Activated naive CD8-positive, alpha-beta T cell (primary cell): ENCODE results near the gene SUMO2.
"Not testable (repeated sequence)": the region's sequence is repeated elsewhere in the genome, so short reads cannot be mapped to it uniquely, and the experiment has no call there.

Experiments used
- H3K27ac Mint-ChIP-seq: one replicate; pipeline ENCODE4 v1.8.0; 2021; ENCODE audit warnings: mixed read lengths
- H3K27me3 Mint-ChIP-seq: one replicate; pipeline ENCODE4 v1.8.0; 2021; ENCODE audit warnings: mixed read lengths
- H3K36me3 Mint-ChIP-seq: one replicate; pipeline ENCODE4 v1.8.0; 2021; ENCODE audit warnings: mixed read lengths
- H3K4me1 Mint-ChIP-seq: one replicate; pipeline ENCODE4 v1.8.0; 2021; ENCODE audit warnings: low read depth, mixed read lengths
- H3K4me3 Mint-ChIP-seq: one replicate; pipeline ENCODE4 v1.8.0; 2021; ENCODE audit warnings: mild to moderate bottlenecking, mixed read lengths
- H3K9me3 Mint-ChIP-seq: one replicate; pipeline ENCODE4 v1.8.0; 2021; ENCODE audit warnings: low read depth, mixed read lengths

SUMO2 gene

GRCh38 chr17:75182569-75183436, at the start of gene SUMO2:
TSS of gene SUMO2 (minus strand) at chr17:75182959. CDS start at chr17:75182834, 125 bp downstream.
- Mint-ChIP-seq H3K4me1 (peaks cover 38% of the 10 kb centered on the region), H3K27me3 (no peaks in the 10 kb centered on the region), H3K36me3 (no peaks in the 10 kb centered on the region), H3K4me3 (peak within 1 kb of the TSS; percentile 97), H3K27ac (peak within 1 kb of the TSS; percentile 97), H3K9me3 (no peaks in the 10 kb centered on the region)

- peak overlapping the region; percentile 54 for H3K27ac Mint-ChIP-seq
- no peaks in the 10 kb centered on the region for H3K27me3 Mint-ChIP-seq
- no peak overlapping the region for H3K4me3 Mint-ChIP-seq
- peaks cover 6% of the 10 kb centered on the region for H3K36me3 Mint-ChIP-seq
- no peaks in the 10 kb centered on the region for H3K4me1 Mint-ChIP-seq
- H3K9me3 Mint-ChIP-seq: no peaks in the 10 kb centered on the region
Observed at GRCh38 chr17:75231741-75232464, 49.1 kb upstream of the SUMO2 start.

- no peaks in the 10 kb centered on the region for H3K27me3 Mint-ChIP-seq
- H3K9me3 Mint-ChIP-seq: no peaks in the 10 kb centered on the region
- no peak overlapping the region for H3K4me3 Mint-ChIP-seq
- peaks cover 6% of the 10 kb centered on the region for H3K36me3 Mint-ChIP-seq
- no peaks in the 10 kb centered on the region for H3K4me1 Mint-ChIP-seq
- H3K27ac Mint-ChIP-seq: no peak overlapping the region
Observed at GRCh38 chr17:75231071-75231470, 48.3 kb upstream of the SUMO2 start.

GRCh38 chr17:75228847-75229246, 46.1 kb upstream of the SUMO2 start:
- Mint-ChIP-seq H3K27me3 (no peaks in the 10 kb centered on the region), H3K9me3 (no peaks in the 10 kb centered on the region), H3K36me3 (peaks cover 5% of the 10 kb centered on the region), H3K4me1 (peaks cover 3% of the 10 kb centered on the region), H3K27ac (no peak overlapping the region), H3K4me3 (no peak overlapping the region)

DNA sequence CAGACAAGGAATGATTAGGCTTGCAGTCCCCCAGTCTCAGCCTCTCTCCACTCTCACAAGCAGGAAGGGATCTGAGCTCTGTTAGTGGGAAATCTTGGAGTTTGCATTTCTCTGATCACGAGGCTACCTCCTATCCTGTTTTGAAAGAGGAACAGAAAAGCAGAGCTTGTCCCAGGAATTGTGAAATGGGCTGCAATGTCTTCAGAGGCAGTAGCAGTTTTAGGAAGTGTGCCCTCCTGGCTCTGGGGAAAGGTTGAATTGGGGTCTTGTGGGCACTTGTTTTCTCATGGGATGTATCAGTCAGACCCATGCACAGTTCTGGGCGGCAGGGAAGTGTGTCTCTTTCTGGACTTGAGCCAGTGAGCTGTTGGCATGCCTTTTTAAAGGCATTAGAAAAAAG, 45.5 kb upstream of the SUMO2 start:
- H3K4me3 Mint-ChIP-seq: no peak overlapping the region
- peak overlapping the region; percentile 12 for H3K27ac Mint-ChIP-seq
- H3K36me3 Mint-ChIP-seq: peaks cover 5% of the 10 kb centered on the region
- H3K27me3 Mint-ChIP-seq: no peaks in the 10 kb centered on the region
- H3K4me1 Mint-ChIP-seq: peaks cover 3% of the 10 kb centered on the region
- H3K9me3 Mint-ChIP-seq: no peaks in the 10 kb centered on the region

- no peak overlapping the region for H3K27ac Mint-ChIP-seq
- H3K36me3 Mint-ChIP-seq: peaks cover 5% of the 10 kb centered on the region
- H3K4me3 Mint-ChIP-seq: no peak overlapping the region
Observed at GRCh38 chr17:75227729-75228128, 45.0 kb upstream of the SUMO2 start.

DNA sequence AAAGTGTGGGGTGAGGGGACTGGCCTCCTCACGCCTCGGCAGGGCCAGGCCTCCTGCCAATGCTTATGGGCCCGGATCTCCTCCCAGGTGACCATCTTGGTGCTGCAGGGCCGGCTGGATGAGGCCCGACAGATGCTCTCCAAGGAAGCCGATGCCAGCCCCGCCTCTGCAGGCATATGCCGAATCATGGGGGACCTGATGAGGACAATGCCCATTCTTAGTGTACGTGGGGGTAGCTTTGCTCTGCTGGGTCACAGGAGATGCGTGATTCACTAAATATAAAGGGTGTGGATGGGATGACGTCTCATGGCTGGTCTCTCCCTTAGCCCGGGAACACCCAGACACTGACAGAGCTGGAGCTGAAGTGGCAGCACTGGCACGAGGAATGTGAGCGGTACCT, 42.3 kb upstream of the SUMO2 start:
- Mint-ChIP-seq H3K36me3 (peaks cover 3% of the 10 kb centered on the region), H3K27ac (no peak overlapping the region), H3K4me1 (peaks cover 3% of the 10 kb centered on the region)

More at GRCh38 chr17:75227729-75228128, 45.0 kb upstream of the SUMO2 start:
- H3K9me3 Mint-ChIP-seq: no peaks in the 10 kb centered on the region
- H3K4me1 Mint-ChIP-seq: peaks cover 3% of the 10 kb centered on the region
- no peaks in the 10 kb centered on the region for H3K27me3 Mint-ChIP-seq

GRCh38 chr17:75219815-75220214, 37.1 kb upstream of the SUMO2 start:
- H3K36me3 Mint-ChIP-seq: peaks cover 2% of the 10 kb centered on the region
- no peak overlapping the region for H3K4me3 Mint-ChIP-seq
- H3K9me3 Mint-ChIP-seq: no peaks in the 10 kb centered on the region
- H3K4me1 Mint-ChIP-seq: peaks cover 1% of the 10 kb centered on the region
- no peaks in the 10 kb centered on the region for H3K27me3 Mint-ChIP-seq
- H3K27ac Mint-ChIP-seq: no peak overlapping the region

More for the DNA sequence above, 42.3 kb upstream of the SUMO2 start:
- no peak overlapping the region for H3K4me3 Mint-ChIP-seq
- H3K9me3 Mint-ChIP-seq: no peaks in the 10 kb centered on the region
- H3K27me3 Mint-ChIP-seq: no peaks in the 10 kb centered on the region

DNA sequence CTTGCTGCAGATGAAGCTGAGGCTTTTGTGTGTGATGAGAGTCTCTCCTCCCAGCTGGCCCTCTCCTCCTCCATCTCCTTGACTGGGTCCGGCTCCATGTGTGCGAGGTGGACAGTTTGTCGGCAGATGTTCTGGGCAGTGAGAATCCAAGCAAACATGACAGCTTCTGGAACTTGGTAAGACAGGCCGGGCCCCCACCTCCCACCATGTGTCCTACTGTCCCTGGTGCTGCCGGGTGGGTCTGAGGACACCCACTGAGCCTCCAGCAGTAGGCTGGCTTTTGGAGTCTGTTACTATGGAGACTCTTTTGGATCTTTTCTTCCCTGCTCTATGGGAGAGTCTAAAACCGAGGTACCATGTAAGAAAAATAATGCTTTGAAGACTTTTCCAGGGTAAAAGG, 35.4 kb upstream of the SUMO2 start:
- peaks cover 2% of the 10 kb centered on the region for H3K36me3 Mint-ChIP-seq
- H3K9me3 Mint-ChIP-seq: no peaks in the 10 kb centered on the region
- peaks cover 1% of the 10 kb centered on the region for H3K4me1 Mint-ChIP-seq
- H3K27me3 Mint-ChIP-seq: no peaks in the 10 kb centered on the region
- no peak overlapping the region for H3K4me3 Mint-ChIP-seq
- H3K27ac Mint-ChIP-seq: no peak overlapping the region

DNA sequence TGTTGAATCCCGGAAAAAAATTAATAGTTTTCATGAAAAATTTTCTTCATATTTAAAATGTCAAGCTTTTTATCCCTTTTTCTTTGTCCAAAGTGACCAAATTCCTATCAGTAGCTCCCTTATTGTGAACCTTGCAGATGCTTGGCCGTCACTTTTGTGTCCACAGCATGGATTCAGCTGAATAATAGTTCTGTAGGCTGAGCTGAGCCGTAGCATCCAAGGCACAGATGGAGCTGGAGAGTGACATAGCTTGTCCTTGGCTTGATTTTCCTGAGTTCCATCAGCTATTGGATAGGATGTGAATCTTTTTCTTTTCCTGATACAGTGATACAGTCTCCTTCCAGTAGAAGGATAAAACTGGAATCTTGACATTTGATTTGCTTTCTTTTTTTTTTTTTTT, 26.3 kb upstream of the SUMO2 start:
- H3K27me3 Mint-ChIP-seq: no peaks in the 10 kb centered on the region
- H3K4me3 Mint-ChIP-seq: no peak overlapping the region
- peaks cover 21% of the 10 kb centered on the region for H3K4me1 Mint-ChIP-seq
- peaks cover 4% of the 10 kb centered on the region for H3K36me3 Mint-ChIP-seq
- H3K27ac Mint-ChIP-seq: no peak overlapping the region
- H3K9me3 Mint-ChIP-seq: no peaks in the 10 kb centered on the region

DNA sequence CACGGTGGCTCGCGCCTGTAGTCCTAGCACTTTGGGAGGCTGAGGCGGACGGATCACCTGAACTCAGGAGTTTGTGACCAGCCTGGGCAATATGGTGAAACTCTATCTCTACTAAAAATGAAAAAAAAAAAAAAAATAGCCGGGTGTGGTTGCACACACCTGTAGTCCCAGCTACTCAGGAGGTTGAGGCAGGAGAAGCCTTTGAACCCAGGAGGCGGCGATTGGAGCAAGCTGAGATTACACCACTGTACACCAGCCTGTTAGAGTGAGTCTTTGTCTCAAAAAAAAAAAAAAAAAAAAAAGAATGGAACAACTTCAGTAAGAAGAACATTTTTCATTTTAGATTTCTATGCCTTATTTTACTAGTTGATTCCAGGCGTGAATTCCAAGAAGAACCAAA, 25.4 kb upstream of the SUMO2 start:
- H3K4me1 Mint-ChIP-seq: peaks cover 21% of the 10 kb centered on the region
- peak overlapping the region; percentile 54 for H3K27ac Mint-ChIP-seq
- H3K36me3 Mint-ChIP-seq: peaks cover 4% of the 10 kb centered on the region
- no peaks in the 10 kb centered on the region for H3K9me3 Mint-ChIP-seq
- H3K4me3 Mint-ChIP-seq: peak overlapping the region; percentile 59
- H3K27me3 Mint-ChIP-seq: no peaks in the 10 kb centered on the region

DNA sequence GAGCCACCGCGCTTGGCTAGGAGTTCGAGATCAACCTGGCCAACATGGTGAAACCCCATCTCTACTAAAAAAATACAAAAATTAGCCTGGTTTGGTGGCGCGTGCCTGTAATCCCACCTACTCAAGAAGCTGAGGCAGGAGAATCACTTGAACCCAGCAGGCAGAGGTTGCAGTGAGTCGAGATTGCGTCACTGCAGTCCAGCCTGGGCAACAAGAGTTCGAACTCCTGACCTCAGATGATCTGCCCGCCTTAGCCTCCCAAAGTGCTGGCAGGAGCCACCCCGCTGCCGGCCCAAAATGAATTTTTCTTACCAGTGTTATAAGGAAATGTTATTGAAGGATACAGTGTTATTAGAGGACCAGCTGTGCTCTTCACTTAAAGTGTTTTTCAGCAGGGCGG, 25.0 kb upstream of the SUMO2 start:
- Mint-ChIP-seq H3K27me3 (no peaks in the 10 kb centered on the region), H3K4me1 (peaks cover 21% of the 10 kb centered on the region), H3K4me3 (peak overlapping the region; percentile 59), H3K36me3 (peaks cover 4% of the 10 kb centered on the region), H3K9me3 (no peaks in the 10 kb centered on the region), H3K27ac (peak overlapping the region; percentile 54)

- not testable (repeated sequence) for H3K36me3 Mint-ChIP-seq, H3K27me3 Mint-ChIP-seq, H3K9me3 Mint-ChIP-seq
- Mint-ChIP-seq H3K4me1 (peaks cover 21% of the 10 kb centered on the region), H3K27ac (peak overlapping the region; percentile 99), H3K4me3 (peak overlapping the region; percentile 99)
Observed at GRCh38 chr17:75207050-75207407, 24.3 kb upstream of the SUMO2 start.

- no peaks in the 10 kb centered on the region for H3K27me3 Mint-ChIP-seq
- H3K4me1 Mint-ChIP-seq: peaks cover 24% of the 10 kb centered on the region
- no peaks in the 10 kb centered on the region for H3K9me3 Mint-ChIP-seq
- H3K4me3 Mint-ChIP-seq: peak overlapping the region; percentile 99
- H3K36me3 Mint-ChIP-seq: peaks cover 2% of the 10 kb centered on the region
- peak overlapping the region; percentile 99 for H3K27ac Mint-ChIP-seq
Observed at GRCh38 chr17:75205793-75206163, 23.0 kb upstream of the SUMO2 start.

GRCh38 chr17:75205037-75205792, 22.5 kb upstream of the SUMO2 start, which contains the start of gene NUP85:
TSS of gene NUP85 (plus strand) at chr17:75205679. CDS start at chr17:75205762, 83 bp downstream.
- Mint-ChIP-seq H3K4me3 (peak within 1 kb of the TSS; percentile 99), H3K27me3 (no peaks in the 10 kb centered on the region), H3K9me3 (no peaks in the 10 kb centered on the region), H3K4me1 (peaks cover 24% of the 10 kb centered on the region), H3K36me3 (peaks cover 2% of the 10 kb centered on the region), H3K27ac (peak within 1 kb of the TSS; percentile 99)
